GDM1 (cell line): Measurements from ENCODE around the gene HOXA4.

Source experiments
- DNase-seq: peaks from one replicate; lab custom pipeline; 2025; lab: John Stamatoyannopoulos, UW

HOXA4 gene

GRCh38 chr7:27133409-27134231, 3.1 kb upstream of the HOXA4 start:
- DNase-seq = no peak

GRCh38 chr7:27132978-27133377, 2.4 kb upstream of the HOXA4 start:
- DNase-seq = no peak

GRCh38 chr7:27132214-27132613, 1.7 kb upstream of the HOXA4 start:
- no peak for DNase-seq

- DNase-seq = no peak
Measured at GRCh38 chr7:27131390-27131819, 848 bp upstream of the HOXA4 start.

GRCh38 chr7:27129729-27130539, 623 bp downstream of the HOXA4 start:
- no peak for DNase-seq

GRCh38 chr7:27128776-27129728, 1.5 kb downstream of the HOXA4 start:
- DNase-seq = no peak

- no peak for DNase-seq
Measured at GRCh38 chr7:27128034-27128433, 2.5 kb downstream of the HOXA4 start.

- no peak for DNase-seq
Measured at GRCh38 chr7:27126596-27127327, 3.8 kb downstream of the HOXA4 start.

GRCh38 chr7:27125986-27126394, 4.6 kb downstream of the HOXA4 start:
- DNase-seq = no peak

- no peak for DNase-seq
Measured at GRCh38 chr7:27124902-27125689, 5.5 kb downstream of the HOXA4 start.

- no peak for DNase-seq
Measured at GRCh38 chr7:27124096-27124901, 6.3 kb downstream of the HOXA4 start.

- no peak for DNase-seq
Measured at GRCh38 chr7:27123477-27124053, 7.0 kb downstream of the HOXA4 start.

- DNase-seq = no peak
Measured at GRCh38 chr7:27123007-27123476, 7.5 kb downstream of the HOXA4 start.

- no peak for DNase-seq
Measured at GRCh38 chr7:27122077-27122910, 8.3 kb downstream of the HOXA4 start.

GRCh38 chr7:27121684-27122076, 8.9 kb downstream of the HOXA4 start:
- no peak for DNase-seq

GRCh38 chr7:27119412-27119911, 11.1 kb downstream of the HOXA4 start:
- no peak for DNase-seq

- no peak for DNase-seq
Measured at GRCh38 chr7:27118580-27118979, 12.0 kb downstream of the HOXA4 start.

- DNase-seq = no peak
Measured at GRCh38 chr7:27117887-27118491, 12.6 kb downstream of the HOXA4 start.
